ENCODE results near the gene FAAP20.
A peak's percentile ranks its signal among the peaks of the same experiment; 100 is the strongest.

The FAAP20 gene

GRCh38 chr1:2163205-2163604 is 31.4 kb downstream of the FAAP20 start:
- H3K4me3 ChIP-seq (ENCODE audit: low read depth, low read length) = no peak overlapping the region
- H3K36me3 ChIP-seq (ENCODE audit: control insufficient read depth in 2 of 2, insufficient read depth in 1 of 2, low read length in 2 of 2) = peaks cover 0 to 47% of the 10 kb centered on the region in 2 experiments; a peak in 1 of 3 replicates
- no peak for TF ChIP-seq ZNF175 (tag by site-specific recombination; IDR thresholded peaks at IDR 0.05)
- no peak for TF ChIP-seq ZNF394 (tag by site-specific recombination; IDR thresholded peaks at IDR 0.05; ENCODE audit: borderline replicate concordance)
- no peak for TF ChIP-seq ZNF843 (tag by site-specific recombination; IDR thresholded peaks at IDR 0.05)
- no peak for TF ChIP-seq ZNF560 (tag by site-specific recombination; IDR thresholded peaks at IDR 0.05; ENCODE audit: borderline replicate concordance)
- no peak for TF ChIP-seq ZNF488 (tag by site-specific recombination; IDR thresholded peaks at IDR 0.05)
- no peak for TF ChIP-seq BCL6B (tag by site-specific recombination; IDR thresholded peaks at IDR 0.05)
- ChIA-PET CTCF (interaction anchor here (1.8 to 5.0 kb wide), 2 partner anchors 11 to 13 kb away, joined by 6 to 37 read pairs; no protein-coding TSS in a partner anchor), POLR2A (no interaction called here)
- no peaks in the 10 kb centered on the region for H3K4me1 ChIP-seq (ENCODE audit: control insufficient read depth, insufficient read depth, low read length)
- H3K27ac ChIP-seq (ENCODE audit: extremely low read depth, low read depth, low read length) = no peak overlapping the region
- H3K9me3 ChIP-seq (ENCODE audit: control insufficient read depth, insufficient read depth, low read depth, low read length) = no peaks in the 10 kb centered on the region

GRCh38 chr1:2160451-2161300 is 33.9 kb downstream of the FAAP20 start:
- Histone ChIP-seq H3K4me1 (ENCODE audit: control insufficient read depth, insufficient read depth, low read length) (no peaks in the 10 kb centered on the region), H3K27ac (ENCODE audit: extremely low read depth, low read depth, low read length) (no peak overlapping the region), H3K9me3 (ENCODE audit: control insufficient read depth, insufficient read depth, low read depth, low read length) (no peaks in the 10 kb centered on the region), H3K36me3 (ENCODE audit: control insufficient read depth in 2 of 2, insufficient read depth in 1 of 2, low read length in 2 of 2) (peaks cover 0 to 70% of the 10 kb centered on the region in 2 experiments; a peak in 2 of 3 replicates), H3K4me3 (ENCODE audit: low read depth, low read length) (no peak overlapping the region)
- POLR2A ChIA-PET = no interaction called here
- no peak for TF ChIP-seq ZNF16 (tag by site-specific recombination; IDR thresholded peaks at IDR 0.05; ENCODE audit: low read depth)
- TF ChIP-seq ZFHX2 (tag by site-specific recombination; conservative IDR thresholded peaks at IDR 0.05) = 0 out of 2 replicates have a peak, but pooled peaks have one; percentile 6
- TF ChIP-seq ZIC2 (tag by site-specific recombination; IDR thresholded peaks at IDR 0.05) = peak; percentile 54
- no peak for TF ChIP-seq ZNF514 (tag by site-specific recombination; IDR thresholded peaks at IDR 0.05)
- TF ChIP-seq ZBTB11 (tag by site-specific recombination; conservative IDR thresholded peaks at IDR 0.05; ENCODE audit: low read depth) = no peak
- no peak for TF ChIP-seq CTCF (tag by site-specific recombination; IDR thresholded peaks at IDR 0.05)
- TF ChIP-seq ZNF426 (tag by site-specific recombination; IDR thresholded peaks at IDR 0.05) = no peak
- TF ChIP-seq GLIS2 (tag by site-specific recombination; IDR thresholded peaks at IDR 0.05) = 0 out of 2 replicates have a peak, but pooled peaks have one; percentile 39
- no peak for TF ChIP-seq ZNF366 (tag by site-specific recombination; conservative IDR thresholded peaks at IDR 0.05)
- 0 out of 2 replicates have a peak, but pooled peaks have one; percentile 9 for TF ChIP-seq EGR2 (tag by site-specific recombination; IDR thresholded peaks at IDR 0.05; ENCODE audit: low read depth)
- 0 out of 2 replicates have a peak, but pooled peaks have one; percentile 22 for TF ChIP-seq KLF1 (tag by site-specific recombination; IDR thresholded peaks at IDR 0.05)
- CTCF ChIA-PET = interaction anchor here (1.1 to 1.6 kb wide), 2 partner anchors 14 to 21 kb away, joined by 3 to 10 read pairs; no protein-coding TSS in a partner anchor
